Uterus (tissue), 2 donors: ENCODE measurements around the gene RAB43.

Experiments used
- CTCF ChIP-seq, 4 experiments: fragments of 200-600 bp in 2 of 4; fragments of 450-650 bp in 2 of 4; sonication (generic) in 2 of 4; IDR thresholded peaks; one replicate each; pipeline ENCODE4 v1.5.1; 2016 to 2019; ENCODE audit warnings: antibody characterized with exemption in 4 of 4, mild to moderate bottlenecking in 2 of 4, moderate library complexity in 1 of 4
- POLR2A ChIP-seq, 2 donors: fragments of 450-650 bp; IDR thresholded peaks; one replicate each; pipeline ENCODE4 v1.6.1; 2016; ENCODE audit warnings: antibody characterized with exemption in 2 of 2, mild to moderate bottlenecking in 1 of 2, moderate library complexity in 1 of 2

GRCh38 chr3:129104498-129105079 lies 17.0 kb downstream of the RAB43 start:
- TF ChIP-seq CTCF (IDR thresholded peaks at IDR 0.05) (no peak), POLR2A (IDR thresholded peaks at IDR 0.05) (no peak)
